Kidney epithelial cell (primary cell): Measurements from ENCODE around the gene LGALS7. TPM values are rescaled to one million over a fixed set of nuclear protein-coding genes. Genes with fewer than 3 reads are reported as not detected.
"Not testable (repeated sequence)": the region's sequence is repeated elsewhere in the genome, so short reads cannot be mapped to it uniquely, and the experiment has no call there.

Source experiments
- DNase-seq: peaks from one replicate; pipeline ENCODE4 v3.0.0-alpha.2; 2010; ENCODE audit warnings: low read depth
- H3K27me3 ChIP-seq: 2 replicates; pipeline ENCODE4 v1.6.0; 2011; ENCODE audit warnings: low read length; ENCODE audit not compliant: control insufficient read depth, insufficient read depth
- H3K36me3 ChIP-seq: 2 replicates; pipeline ENCODE4 v1.5.1; 2011; ENCODE audit warnings: low read length; ENCODE audit not compliant: control insufficient read depth, insufficient read depth
- H3K4me3 ChIP-seq: 2 replicates; pipeline ENCODE4 v1.5.1; 2011; ENCODE audit warnings: low read depth, mild to moderate bottlenecking, control low read depth, low read length
- CTCF ChIP-seq: IDR thresholded peaks from 2 replicates; pipeline ENCODE4 v1.5.1; 2011; ENCODE audit warnings: mild to moderate bottlenecking, moderate library complexity, low read length, control low read depth, inconsistent platforms; ENCODE audit not compliant: insufficient read depth, poor library complexity, severe bottlenecking
- total RNA-seq: library from RNA; depleted of rRNA; stranded (reverse); fragments of >200 nt; gene quantifications from 2 replicates; pipeline ENCODE4 v1.2.3, GENCODE V29; 2015

The LGALS7 gene
- total RNA-seq, 1 donor from 2014 or later, result not detected

- no peak for DNase-seq
- Histone ChIP-seq H3K4me3 (no peak overlapping the region), H3K36me3 (no peaks in the 10 kb centered on the region), H3K27me3 (no peaks in the 10 kb centered on the region)
- no peak for TF ChIP-seq CTCF
Observed at GRCh38 chr19:38778733-38779132, 5.4 kb upstream of the LGALS7 start.

- Histone ChIP-seq H3K27me3 (no peaks in the 10 kb centered on the region), H3K36me3 (no peaks in the 10 kb centered on the region), H3K4me3 (no peak overlapping the region)
- DNase-seq, result no peak
- no peak for TF ChIP-seq CTCF
Observed at GRCh38 chr19:38774181-38774950, 1.0 kb upstream of the LGALS7 start.

- H3K27me3 ChIP-seq, H3K4me3 ChIP-seq, H3K36me3 ChIP-seq, DNase-seq: not testable (repeated sequence)
Observed at GRCh38 chr19:38771569-38771968, 1.7 kb downstream of the LGALS7 start.

- H3K36me3 ChIP-seq, H3K4me3 ChIP-seq, H3K27me3 ChIP-seq, DNase-seq: not testable (repeated sequence)
Observed at GRCh38 chr19:38770949-38771275, 2.4 kb downstream of the LGALS7 start.

GRCh38 chr19:38770228-38770948 lies 2.9 kb downstream of the LGALS7 start:
- not testable (repeated sequence) for H3K27me3 ChIP-seq, H3K4me3 ChIP-seq, H3K36me3 ChIP-seq, DNase-seq

GRCh38 chr19:38769635-38770211 lies 3.6 kb downstream of the LGALS7 start:
- H3K36me3 ChIP-seq, result no peaks in the 10 kb centered on the region
- H3K4me3 ChIP-seq, result no peak overlapping the region
- TF ChIP-seq CTCF, result peak; percentile 82
- DNase-seq, result no peak
- no peaks in the 10 kb centered on the region for H3K27me3 ChIP-seq

GRCh38 chr19:38766276-38767047 lies 6.9 kb downstream of the LGALS7 start:
- no peaks in the 10 kb centered on the region for H3K36me3 ChIP-seq
- no peak for TF ChIP-seq CTCF
- H3K27me3 ChIP-seq, result no peaks in the 10 kb centered on the region
- DNase-seq, result no peak
- H3K4me3 ChIP-seq, result no peak overlapping the region
